Daoy (cell line): ENCODE data around the gene NIN. TPM values are rescaled to one million over a fixed set of nuclear protein-coding genes. Genes with fewer than 3 reads are reported as not detected.

Experiments
- DNase-seq: peaks from one replicate; pipeline ENCODE4 v3.0.0-alpha.2; 2015; ENCODE audit warnings: low read depth
- total RNA-seq: library from RNA; depleted of rRNA; stranded (reverse); fragments of >200 nt; shearing (Covaris generic); gene quantifications from 2 replicates; pipeline ENCODE4 v1.2.3, GENCODE V29; 2014; rRNA removed

NIN gene, protein sequence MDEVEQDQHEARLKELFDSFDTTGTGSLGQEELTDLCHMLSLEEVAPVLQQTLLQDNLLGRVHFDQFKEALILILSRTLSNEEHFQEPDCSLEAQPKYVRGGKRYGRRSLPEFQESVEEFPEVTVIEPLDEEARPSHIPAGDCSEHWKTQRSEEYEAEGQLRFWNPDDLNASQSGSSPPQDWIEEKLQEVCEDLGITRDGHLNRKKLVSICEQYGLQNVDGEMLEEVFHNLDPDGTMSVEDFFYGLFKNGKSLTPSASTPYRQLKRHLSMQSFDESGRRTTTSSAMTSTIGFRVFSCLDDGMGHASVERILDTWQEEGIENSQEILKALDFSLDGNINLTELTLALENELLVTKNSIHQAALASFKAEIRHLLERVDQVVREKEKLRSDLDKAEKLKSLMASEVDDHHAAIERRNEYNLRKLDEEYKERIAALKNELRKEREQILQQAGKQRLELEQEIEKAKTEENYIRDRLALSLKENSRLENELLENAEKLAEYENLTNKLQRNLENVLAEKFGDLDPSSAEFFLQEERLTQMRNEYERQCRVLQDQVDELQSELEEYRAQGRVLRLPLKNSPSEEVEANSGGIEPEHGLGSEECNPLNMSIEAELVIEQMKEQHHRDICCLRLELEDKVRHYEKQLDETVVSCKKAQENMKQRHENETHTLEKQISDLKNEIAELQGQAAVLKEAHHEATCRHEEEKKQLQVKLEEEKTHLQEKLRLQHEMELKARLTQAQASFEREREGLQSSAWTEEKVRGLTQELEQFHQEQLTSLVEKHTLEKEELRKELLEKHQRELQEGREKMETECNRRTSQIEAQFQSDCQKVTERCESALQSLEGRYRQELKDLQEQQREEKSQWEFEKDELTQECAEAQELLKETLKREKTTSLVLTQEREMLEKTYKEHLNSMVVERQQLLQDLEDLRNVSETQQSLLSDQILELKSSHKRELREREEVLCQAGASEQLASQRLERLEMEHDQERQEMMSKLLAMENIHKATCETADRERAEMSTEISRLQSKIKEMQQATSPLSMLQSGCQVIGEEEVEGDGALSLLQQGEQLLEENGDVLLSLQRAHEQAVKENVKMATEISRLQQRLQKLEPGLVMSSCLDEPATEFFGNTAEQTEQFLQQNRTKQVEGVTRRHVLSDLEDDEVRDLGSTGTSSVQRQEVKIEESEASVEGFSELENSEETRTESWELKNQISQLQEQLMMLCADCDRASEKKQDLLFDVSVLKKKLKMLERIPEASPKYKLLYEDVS (N-terminal part only)
- total RNA-seq, result 44.9 and 51.2 TPM in 2 replicates

DNA sequence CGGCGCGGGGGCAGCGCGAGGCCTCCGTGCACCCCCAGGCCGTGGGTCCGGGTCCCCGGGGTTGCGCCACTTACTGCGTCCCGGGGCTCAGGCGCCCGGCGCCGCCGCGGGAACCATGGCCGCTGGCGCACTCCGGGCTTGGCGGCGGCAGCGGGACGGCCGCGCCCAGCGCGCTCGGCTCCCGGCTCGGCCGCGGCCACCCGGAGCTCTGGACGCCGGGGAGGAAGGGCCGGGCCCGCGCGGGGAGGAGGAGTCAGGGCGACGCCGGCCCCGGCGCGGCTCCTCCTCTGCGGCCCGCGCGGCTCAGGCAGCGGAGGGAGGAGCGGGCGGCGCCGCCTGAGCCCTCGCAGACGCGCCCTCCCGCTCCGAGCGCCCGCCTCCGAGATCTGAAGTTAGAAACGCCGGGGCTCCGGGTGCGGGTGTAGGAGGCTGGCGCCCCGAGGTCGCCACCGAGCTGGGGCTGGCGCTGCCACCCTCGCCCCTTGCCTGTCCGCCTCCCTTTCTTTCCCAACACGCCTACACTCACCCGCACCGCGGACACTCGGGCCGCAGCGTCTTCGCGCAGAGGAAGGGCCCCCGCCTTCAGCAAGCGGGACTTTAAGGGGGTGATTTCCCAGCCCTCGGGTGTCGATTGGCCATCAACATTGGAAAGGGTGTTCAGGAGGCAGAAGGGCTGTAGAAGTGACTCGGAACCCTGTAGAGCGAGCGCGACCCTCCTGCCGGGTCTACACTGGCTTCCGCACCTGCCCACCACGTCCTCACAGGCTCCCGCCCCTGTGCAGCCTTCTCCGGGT lies at the start of gene NIN:
Gene NIN, minus strand, starts transcription at position 231 of the 794 bp plus-strand sequence. CDS start 9,106 bp downstream, outside the sequence.
- peak; percentile 93 for DNase-seq

DNA sequence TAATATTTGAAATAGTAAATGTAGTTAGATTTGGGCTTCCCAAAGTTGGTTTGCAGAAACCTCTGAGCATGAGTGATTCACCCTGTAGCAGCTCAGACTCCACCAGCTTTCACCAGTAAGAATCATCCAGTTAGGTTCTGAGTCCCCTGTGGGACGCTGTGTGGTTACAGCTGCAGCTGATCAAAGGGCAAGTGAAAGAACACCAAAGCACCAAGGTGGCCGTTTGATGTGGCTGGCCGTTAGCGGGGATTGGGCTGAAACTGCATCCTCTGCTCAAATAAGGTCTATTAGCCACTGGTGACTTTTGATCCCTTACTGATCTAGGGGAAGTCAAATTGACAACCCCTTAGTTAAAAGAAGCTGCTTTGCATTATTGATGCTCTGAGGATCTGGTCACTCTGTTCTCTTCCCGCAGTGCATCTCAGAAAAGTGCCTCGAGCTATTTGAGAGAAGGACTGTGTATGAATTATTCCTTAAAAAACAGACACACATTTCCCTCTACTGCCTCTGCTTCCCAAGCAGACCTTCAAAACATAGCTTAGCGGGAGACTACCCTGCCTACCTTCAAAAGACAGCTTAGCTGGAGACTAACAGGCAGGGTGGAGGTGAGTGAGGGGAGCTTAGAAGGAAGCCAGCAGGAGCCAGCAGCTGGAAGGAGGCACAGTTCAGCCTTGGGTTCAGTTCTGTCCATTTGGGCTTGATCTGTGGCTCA lies 44.6 kb upstream of the NIN start:
- no peak for DNase-seq

DNA sequence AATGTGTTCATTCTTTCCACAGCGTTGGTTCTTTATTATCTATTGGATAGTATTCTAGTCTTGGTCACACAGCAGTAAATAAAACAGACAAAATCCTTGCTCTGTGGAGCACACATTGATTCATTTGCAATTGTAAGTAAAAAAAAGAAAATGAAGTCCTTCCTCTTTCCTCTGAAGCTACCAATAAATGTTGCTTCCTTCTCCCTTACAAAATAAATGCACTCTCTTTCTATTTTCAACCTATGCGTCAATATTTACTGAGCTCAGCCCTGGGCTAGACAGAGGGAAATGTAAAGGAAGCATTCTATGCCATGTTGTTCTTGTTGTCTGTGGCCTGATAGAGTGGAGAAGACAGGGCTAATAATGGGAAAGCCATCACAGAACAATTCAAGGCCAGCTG lies 43.8 kb upstream of the NIN start:
- no peak for DNase-seq

DNA sequence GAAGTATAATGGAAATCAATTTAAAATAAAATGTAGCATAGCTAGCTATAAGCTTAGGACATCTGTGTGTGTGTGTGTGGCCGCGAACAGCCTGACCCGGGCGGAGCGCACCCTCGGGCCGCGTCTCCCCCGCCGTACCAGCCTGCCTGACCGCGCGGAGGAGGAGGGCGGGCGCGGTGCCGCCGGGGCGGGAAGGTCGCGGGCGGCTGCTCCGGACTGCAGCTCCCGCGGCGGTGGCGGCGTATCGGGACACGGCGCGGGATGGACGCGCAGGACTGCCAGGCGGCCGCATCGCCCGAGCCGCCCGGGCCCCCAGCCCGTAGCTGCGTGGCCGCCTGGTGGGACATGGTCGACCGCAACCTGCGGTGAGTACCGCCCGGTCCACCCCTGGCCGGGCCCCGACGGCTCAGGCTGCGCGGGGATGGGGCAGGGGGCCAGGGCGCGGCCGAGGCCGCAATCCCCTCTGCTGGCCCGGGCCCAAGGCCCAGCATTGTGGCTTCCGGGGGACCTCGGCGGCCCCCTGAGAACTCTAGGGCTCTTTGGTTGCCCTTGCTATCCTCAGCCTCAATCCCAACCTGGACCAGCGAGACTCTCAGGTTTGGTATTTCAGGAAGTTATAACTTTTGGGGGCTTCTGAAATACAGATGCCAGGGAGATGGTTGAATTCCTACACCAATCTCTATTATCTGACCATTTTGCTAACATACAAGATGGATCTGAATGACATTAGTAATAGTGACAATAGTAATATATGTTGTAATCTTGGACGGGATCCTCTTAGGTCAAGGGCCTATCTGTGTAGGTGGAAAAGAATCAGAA lies 41.2 kb upstream of the NIN start, which contains the start of gene ABHD12B:
Gene ABHD12B, plus strand, starts transcription at position 140 of the 819 bp plus-strand sequence. Its CDS starts 122 bp downstream, at position 262.
- DNase-seq, result peak; percentile 14

DNA sequence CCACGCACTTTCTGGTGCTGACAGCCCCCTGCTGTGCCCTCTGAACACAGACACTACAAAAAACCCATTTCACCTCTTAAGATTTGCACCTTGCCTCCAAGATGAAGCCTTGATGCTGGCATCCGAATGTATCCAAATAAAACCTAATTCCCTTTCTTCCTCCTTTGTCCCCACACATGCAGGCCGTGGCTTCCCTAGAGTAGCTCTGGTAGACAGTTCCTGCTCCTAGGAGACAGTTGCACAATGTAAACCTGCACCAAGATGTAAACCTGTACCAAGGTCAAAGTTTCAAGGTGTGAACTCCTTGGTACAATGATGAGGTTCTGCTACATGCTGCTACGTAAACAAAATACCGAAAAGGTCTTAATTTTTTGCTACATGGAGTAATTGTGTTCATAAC lies 40.3 kb upstream of the NIN start:
- no peak for DNase-seq

DNA sequence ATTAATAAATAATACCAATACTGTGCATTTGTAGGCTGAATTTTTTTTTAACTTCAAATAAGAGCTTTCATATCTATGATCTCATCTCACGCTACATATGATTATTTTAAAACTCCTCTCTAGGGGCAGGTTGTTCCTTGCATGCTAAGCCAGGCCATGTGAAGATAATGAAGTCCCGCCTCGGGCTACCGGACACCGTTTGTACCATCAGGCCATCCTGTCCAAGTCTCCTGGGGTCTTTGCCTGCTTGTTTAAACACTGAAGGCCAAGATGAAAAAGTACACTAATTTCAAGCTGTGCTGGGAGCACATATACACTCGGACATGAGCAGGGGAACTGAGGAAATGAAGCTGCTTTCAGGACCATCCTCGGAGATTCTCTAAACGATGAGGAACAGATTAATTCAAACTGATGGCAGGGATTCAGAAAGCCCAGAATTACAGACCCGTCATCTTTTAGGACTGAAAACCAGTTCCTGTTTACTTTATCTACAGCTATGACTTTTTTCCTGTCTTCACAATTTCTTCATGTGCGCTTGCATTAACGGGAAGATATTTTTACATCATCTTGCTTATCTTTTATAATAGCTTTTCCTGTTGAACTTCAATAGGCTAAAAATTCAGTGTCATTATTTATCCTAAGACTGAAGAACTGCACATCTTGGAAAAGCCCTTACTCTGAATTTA lies 34.6 kb upstream of the NIN start:
- no peak for DNase-seq

DNA sequence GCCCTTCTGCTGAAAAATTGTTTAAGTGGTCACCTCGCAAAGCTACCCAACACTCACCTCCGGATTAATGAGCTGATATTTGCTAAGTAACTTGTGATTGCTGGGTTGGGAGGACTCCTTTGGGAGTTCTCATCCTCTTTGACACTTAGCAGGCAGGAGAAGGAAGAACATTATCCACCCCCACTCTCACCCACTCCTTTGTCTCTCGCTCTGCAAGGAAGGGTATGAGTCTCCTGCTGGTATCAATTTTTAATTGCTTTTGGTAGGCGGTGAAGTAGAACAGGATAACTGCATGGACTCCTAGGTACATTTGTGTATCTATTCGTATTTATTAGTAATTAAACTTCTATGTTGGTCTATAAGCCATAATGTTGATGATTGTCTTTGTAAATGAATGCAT lies 34.0 kb upstream of the NIN start:
- DNase-seq, result no peak

DNA sequence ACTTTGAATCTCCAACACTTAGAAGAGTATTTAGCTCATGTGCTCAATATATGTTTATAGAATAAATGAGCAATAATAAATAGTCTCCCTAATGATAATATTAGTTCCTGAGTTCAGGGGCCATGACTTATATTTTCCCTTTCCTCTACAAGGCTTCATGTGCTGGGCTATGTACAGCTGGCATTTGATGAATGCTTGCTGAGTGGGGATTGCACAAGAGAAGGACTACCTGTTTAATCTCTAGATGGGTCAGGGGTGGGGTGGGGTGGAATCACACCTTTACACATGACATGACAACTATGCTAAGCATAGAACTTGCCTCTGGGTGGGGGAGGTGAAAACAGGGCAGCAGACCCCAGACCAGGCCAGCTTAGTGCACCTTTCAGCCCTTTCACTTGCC lies 33.3 kb upstream of the NIN start:
- DNase-seq, result no peak

DNA sequence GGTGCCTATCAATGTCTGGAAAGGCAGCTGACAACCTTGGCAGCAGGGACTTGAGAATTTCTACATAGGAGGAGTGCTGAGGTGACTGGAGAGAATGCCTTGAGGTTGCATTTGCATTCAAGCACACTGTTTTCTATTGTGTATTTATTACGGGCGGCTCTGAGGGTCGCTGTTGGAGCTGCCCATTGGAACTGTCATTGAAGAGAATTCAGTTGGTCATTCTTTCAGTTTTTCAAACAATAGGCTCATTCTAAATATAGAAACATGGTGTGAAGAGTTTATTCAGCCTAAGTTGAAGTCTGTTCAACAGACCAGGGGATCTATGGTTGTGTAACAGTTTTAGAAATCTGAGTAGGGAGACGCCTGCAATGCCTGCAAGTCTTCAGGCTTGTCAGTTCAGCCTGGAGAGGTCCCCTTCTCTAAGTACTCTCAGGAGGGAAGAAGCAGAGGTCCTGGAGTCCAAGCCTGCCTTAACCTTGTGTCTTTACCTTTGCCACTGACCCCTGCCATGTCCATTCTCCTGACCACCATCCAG lies 31.1 kb upstream of the NIN start:
- DNase-seq, result no peak

DNA sequence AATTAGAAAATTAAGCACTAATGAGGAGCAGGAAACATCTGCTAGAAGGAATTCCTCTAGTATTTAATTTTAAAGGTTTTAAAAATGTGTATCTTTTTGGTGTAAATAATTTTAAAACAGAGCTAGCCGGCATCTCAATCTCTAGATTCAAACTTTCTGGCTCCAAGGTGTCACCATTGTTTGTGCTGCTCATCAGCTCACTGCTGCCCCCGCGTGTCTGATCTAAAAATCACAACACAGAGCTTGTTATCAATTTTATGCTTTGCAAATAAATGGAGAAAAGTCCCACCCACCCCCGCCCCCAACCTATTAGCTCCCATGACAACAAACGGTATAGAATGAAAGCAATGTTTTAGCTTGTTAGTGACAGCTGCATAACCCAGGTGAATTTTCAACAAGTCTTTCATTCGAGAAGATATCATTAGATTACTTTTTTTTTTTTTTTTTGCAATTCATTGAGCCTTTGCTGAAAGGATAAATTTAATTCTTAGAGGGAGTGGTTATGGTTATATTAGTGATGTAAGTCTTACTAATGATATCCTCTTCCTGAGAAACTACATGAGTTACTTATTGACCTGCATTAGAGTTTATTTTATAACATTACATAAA lies 29.6 kb upstream of the NIN start:
- peak; percentile 85 for DNase-seq

DNA sequence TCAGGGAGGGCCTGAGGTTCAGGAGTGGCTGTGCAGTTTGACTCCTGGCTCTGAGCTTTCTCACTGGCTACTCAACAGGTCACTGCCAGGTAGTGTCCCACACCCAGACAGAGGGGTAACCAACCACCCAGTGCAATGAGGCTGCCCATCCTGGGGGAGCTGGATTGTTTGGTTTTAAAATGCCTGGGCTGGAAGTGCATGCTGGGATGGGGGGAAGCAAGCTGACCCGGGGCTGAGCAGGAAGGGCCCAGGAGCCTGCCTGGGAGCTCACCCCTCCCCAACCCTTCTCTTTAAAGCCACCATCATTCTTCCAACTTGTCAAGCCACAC lies 28.3 kb upstream of the NIN start:
- DNase-seq, result no peak

DNA sequence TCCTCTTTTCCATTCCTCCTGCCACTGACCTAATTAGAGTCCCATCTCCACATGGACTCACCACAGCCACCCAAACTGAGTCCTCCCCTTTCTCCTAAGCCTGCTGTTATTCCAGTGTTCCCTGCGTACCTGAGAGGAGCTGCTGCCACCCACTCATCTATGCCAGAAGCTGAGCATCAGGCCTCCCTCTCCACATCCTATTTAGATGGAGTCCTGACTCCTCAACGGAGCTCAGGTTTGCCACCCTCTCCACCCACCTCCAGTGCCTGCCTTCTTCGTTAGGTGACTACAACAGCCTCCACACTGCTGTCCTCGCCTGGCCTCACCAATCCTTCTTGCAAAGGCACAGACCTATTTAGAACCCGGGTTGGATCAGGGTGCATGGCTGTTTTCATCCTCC lies 25.7 kb upstream of the NIN start:
- DNase-seq, result no peak

DNA sequence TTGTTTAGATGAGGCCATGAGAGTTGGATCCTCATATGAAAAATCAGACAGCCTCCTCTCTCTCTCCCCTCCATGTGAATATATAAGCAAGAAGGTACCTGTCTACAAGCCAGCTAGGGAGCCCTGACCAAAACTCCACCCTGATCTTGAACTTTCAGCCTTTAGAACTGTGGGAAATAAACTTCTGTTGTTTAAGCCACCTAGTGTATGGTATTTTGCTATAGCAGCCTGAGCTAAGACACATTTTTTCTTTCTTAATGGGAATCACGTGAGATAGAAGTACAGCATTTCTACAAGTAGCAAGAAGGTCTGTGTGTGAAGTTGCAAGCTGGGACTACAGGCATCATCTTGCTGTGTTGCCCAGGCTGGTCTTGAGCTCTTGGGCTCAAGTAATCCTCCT lies 24.6 kb upstream of the NIN start:
- no peak for DNase-seq

DNA sequence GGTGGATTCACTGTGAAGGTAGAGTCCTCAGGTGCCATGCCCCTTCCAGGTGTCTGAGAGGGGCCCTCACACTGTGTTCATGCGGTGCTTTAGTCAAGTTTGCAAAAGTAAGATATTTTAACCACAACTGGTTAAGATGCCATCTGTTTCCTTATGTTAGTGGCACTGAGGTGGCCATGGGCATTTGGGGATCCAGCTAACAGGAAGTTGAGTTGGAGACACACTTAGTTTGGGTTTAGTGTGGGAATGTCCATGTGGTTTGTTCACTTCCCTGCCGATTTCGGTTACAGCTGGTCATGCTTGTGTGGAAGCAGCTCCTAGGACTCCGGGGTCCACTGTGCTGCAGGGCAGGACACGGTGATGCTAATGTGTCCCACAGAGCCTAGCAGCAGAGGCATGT lies 23.6 kb upstream of the NIN start:
- no peak for DNase-seq

DNA sequence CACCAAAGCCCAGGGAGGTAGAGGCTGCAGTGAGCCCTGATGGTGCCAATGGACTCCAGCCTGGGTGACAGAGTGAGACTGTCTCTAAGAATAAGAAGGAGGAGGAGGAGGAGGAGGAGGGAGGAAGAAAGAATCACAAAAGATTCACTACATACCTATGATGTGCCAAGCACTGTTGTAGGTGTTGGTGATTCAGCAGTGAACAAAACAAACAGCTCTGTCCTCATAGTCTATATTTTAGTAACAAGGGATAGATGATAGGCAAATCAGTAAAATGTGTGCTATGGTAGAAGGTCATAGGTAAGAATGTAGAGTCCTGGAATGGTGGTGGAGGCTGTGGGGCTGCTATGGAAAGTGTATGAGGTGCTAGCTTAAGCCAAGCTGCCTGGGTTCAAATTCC lies 22.9 kb upstream of the NIN start:
- no peak for DNase-seq

DNA sequence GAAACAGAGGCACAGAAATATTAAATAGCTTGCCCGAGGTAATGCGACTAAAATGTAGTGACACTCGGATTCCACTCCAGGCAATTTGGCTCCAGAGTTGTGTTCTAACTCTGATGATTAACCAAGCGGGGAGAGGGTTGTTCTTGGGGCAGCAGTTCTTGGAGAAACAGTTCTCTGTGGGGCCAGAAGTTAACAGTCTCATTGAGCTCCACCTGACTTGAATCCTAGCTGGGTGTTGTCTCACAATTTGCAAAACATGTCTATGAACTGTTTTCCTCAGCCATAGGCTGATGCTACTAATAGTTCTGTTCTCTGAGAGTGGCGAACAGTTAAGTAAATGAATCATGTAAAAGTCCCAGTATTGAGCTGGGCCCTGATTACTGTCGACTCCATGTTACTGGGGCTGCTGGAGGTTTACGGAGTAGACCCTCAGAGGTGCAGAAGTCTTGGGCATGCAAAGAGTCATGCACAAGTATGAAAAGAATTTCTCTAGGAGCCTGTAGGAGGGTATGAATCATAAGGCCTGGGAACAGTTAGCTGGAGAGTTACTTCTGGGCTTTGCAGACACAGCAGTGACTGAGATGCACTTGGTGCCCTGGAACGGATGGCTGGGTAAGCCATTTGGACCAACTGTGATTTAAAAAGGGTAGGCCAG lies 15.4 kb upstream of the NIN start:
- peak; percentile 71 for DNase-seq

DNA sequence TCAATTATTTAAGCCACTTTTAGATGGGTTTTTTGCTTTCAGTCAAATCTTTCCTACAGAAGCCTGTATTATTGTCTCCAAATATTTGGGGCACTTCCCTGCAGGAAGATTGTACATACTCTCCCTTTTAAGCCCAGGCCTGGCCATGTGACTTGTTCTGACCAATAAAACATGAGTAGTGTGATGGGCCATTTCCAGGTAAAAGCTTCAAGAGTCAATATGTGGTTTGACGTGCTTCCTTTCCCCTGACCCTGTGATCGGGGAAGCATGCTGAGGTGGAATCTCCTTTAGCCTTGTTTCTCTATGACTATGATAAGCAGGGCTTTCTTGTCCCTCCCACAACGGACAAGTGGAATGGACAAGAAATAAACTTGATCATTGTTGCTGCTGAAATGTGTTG lies 14.2 kb upstream of the NIN start:
- DNase-seq, result no peak

DNA sequence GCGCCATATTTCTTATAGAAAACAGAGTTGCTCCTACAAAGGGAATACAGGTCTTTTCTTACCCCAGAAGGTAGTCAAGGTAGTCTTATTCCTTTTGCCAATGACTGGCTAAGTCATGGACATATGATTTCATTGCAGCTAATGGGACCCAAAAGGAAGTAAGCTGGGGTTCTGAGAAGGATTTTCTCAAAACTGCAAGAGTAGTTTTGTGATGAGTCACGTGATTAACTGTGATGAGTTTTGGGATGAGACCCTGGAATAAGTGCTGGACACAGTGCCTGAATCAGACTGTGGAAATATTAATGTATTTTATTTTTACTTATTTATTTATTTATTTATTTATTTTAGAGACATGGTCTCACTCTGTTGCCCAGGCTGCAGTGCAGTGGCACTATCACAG lies 13.4 kb upstream of the NIN start:
- no peak for DNase-seq
